ENCODE measurements around the gene THBD. TPM values are rescaled to one million over a fixed set of nuclear protein-coding genes. Genes with fewer than 3 reads are reported as not detected.

THBD gene
- total RNA-seq, 4 donors from 2014 or later = 39.7 to 329 (median 241) TPM

GRCh38 chr20:23048283-23049200 is 930 bp downstream of the THBD start:
- Histone ChIP-seq H3K4me3 (peak overlapping the region; percentile 69), H3K27me3 (peaks cover 25% of the 10 kb centered on the region), H3K4me1 (peaks cover 71% of the 10 kb centered on the region), H3K27ac (peak overlapping the region; percentile 95), H3K36me3 (no peaks in the 10 kb centered on the region), H3K9me3 (no peaks in the 10 kb centered on the region)
- peak; percentile 75 to 84 for DNase-seq (ENCODE audit: low spot score in 2 of 2)
- WGBS = 8% methylated on average over 13 of the region's 92 CpGs
- TF ChIP-seq CTCF (IDR thresholded peaks at IDR 0.05) = peak; percentile 33 to 69
- TF ChIP-seq POLR2AphosphoS5 (IDR thresholded peaks at IDR 0.05) = no peak

- Histone ChIP-seq H3K36me3 (no peaks in the 10 kb centered on the region), H3K27me3 (peaks cover 29% of the 10 kb centered on the region), H3K27ac (peak overlapping the region; percentile 95), H3K4me3 (peak overlapping the region; percentile 69), H3K9me3 (no peaks in the 10 kb centered on the region), H3K4me1 (peaks cover 71% of the 10 kb centered on the region)
- 16% methylated on average over 18 of the region's 47 CpGs for WGBS
- TF ChIP-seq EP300 (IDR thresholded peaks at IDR 0.05) (no peak), POLR2A (IDR thresholded peaks at IDR 0.05) (no peak), POLR2AphosphoS5 (IDR thresholded peaks at IDR 0.05) (no peak), CTCF (IDR thresholded peaks at IDR 0.05) (no peak)
- no peak for DNase-seq (ENCODE audit: low spot score in 2 of 2)
Measured at GRCh38 chr20:23047738-23048214, 1.7 kb downstream of the THBD start.

GRCh38 chr20:23047001-23047737 is 2.3 kb downstream of the THBD start:
- 64% methylated on average over 13 of the region's 13 CpGs for WGBS
- TF ChIP-seq EP300 (IDR thresholded peaks at IDR 0.05) (no peak), POLR2A (IDR thresholded peaks at IDR 0.05) (no peak), CTCF (IDR thresholded peaks at IDR 0.05) (no peak), POLR2AphosphoS5 (IDR thresholded peaks at IDR 0.05) (no peak)
- Histone ChIP-seq H3K4me1 (peaks cover 71% of the 10 kb centered on the region), H3K4me3 (peak overlapping the region; percentile 69), H3K36me3 (no peaks in the 10 kb centered on the region), H3K27me3 (peaks cover 29% of the 10 kb centered on the region), H3K27ac (peak overlapping the region; percentile 95), H3K9me3 (no peaks in the 10 kb centered on the region)
- no peak for DNase-seq (ENCODE audit: low spot score in 2 of 2)

- Histone ChIP-seq H3K27ac (no peak overlapping the region), H3K4me3 (peak overlapping the region; percentile 69), H3K4me1 (peaks cover 64% of the 10 kb centered on the region), H3K9me3 (no peaks in the 10 kb centered on the region), H3K27me3 (peaks cover 29% of the 10 kb centered on the region), H3K36me3 (no peaks in the 10 kb centered on the region)
- TF ChIP-seq POLR2A (IDR thresholded peaks at IDR 0.05) (no peak), EP300 (IDR thresholded peaks at IDR 0.05) (no peak), POLR2AphosphoS5 (IDR thresholded peaks at IDR 0.05) (no peak), CTCF (IDR thresholded peaks at IDR 0.05) (no peak)
- no peak for DNase-seq (ENCODE audit: low spot score in 2 of 2)
Measured at GRCh38 chr20:23046431-23046830, 3.0 kb downstream of the THBD start.

- H3K27ac ChIP-seq = no peak overlapping the region
- no peak for TF ChIP-seq CTCF (IDR thresholded peaks at IDR 0.05)
- TF ChIP-seq EP300 (IDR thresholded peaks at IDR 0.05) = no peak
- TF ChIP-seq POLR2A (IDR thresholded peaks at IDR 0.05) = no peak
- no peak for TF ChIP-seq POLR2AphosphoS5 (IDR thresholded peaks at IDR 0.05)
- no peaks in the 10 kb centered on the region for H3K9me3 ChIP-seq
- 76% methylated on average over 6 of the region's 6 CpGs for WGBS
- H3K27me3 ChIP-seq = peaks cover 35% of the 10 kb centered on the region
- no peak for DNase-seq (ENCODE audit: low spot score in 2 of 2)
- peaks cover 33% of the 10 kb centered on the region for H3K4me1 ChIP-seq
- H3K36me3 ChIP-seq = no peaks in the 10 kb centered on the region
- H3K4me3 ChIP-seq = no peak overlapping the region
Measured at GRCh38 chr20:23043376-23043775, 6.1 kb downstream of the THBD start.
